Testis (tissue), 3 donors: ENCODE results near the gene MCRS1. TPM values are rescaled to one million over a fixed set of nuclear protein-coding genes. Genes with fewer than 3 reads are reported as not detected.
A peak's percentile ranks its signal among the peaks of the same experiment; 100 is the strongest.

Experiments used
- DNase-seq: peaks from one replicate; pipeline ENCODE4 v3.0.0-alpha.2; 2019
- H3K27ac ChIP-seq, 2 donors: fragments of 200-600 bp; sonication (generic); one replicate each; pipeline ENCODE4 v1.5.1; 2019
- H3K27me3 ChIP-seq: fragments of 200-600 bp; sonication (generic); one replicate; pipeline ENCODE4 v1.5.1; 2019
- H3K36me3 ChIP-seq: fragments of 200-600 bp; sonication (generic); one replicate; pipeline ENCODE4 v1.5.1; 2017; ENCODE audit warnings: low read depth; ENCODE audit errors: missing control alignments
- H3K4me1 ChIP-seq: fragments of 200-600 bp; sonication (generic); one replicate; pipeline ENCODE4 v1.5.1; 2019
- H3K4me3 ChIP-seq, 2 donors: fragments of 200-600 bp; sonication (generic); one replicate each; pipeline ENCODE4 v1.5.1; 2017 to 2019
- H3K9me3 ChIP-seq: fragments of 200-600 bp; sonication (generic); one replicate; pipeline ENCODE4 v1.5.1; 2017
- POLR2A ChIP-seq: fragments of 450-650 bp; IDR thresholded peaks from one replicate; pipeline ENCODE4 v1.6.1; 2017; ENCODE audit warnings: antibody characterized with exemption, mild to moderate bottlenecking, moderate library complexity
- WGBS, 2 donors: methylation state at CpG; one replicate each; pipeline ENCODE4 v1.1.5; 2018; 5-methylcytosine and 5-hydroxymethylcytosine counted together
- intact Hi-C: fragments of 100-400 bp; cut with DNase I; formaldehyde crosslinking; loops from one replicate; pipeline ENCODE4 v1.15.1; 2023; ENCODE audit warnings: low total_unique reads
- polyA plus RNA-seq: library from polyadenylated mRNA; stranded (reverse); fragments of 350-450 nt; fragmentation: Illumina TruSeq; extraction: RNeasy Lipid Tissue Mini Kit (QIAGEN cat#74804); gene quantifications from one replicate; pipeline ENCODE4 v1.2.3, GENCODE V29; 2014; ENCODE audit warnings: low read depth, low replicate concordance; ENCODE audit not compliant: insufficient read depth
- total RNA-seq, 2 donors: library from RNA; depleted of rRNA; stranded (reverse); fragments of >200 nt; gene quantifications; one replicate each; pipeline ENCODE4 v1.2.3, GENCODE V29; 2016
- TF ChIP-seq, protein P1 (sequence below), 3 experiments: fragments of 450-650 bp in 2 of 3; fragments of 200-600 bp in 1 of 3; sonication (generic) in 1 of 3; IDR thresholded peaks; one replicate each; pipeline ENCODE4 v1.5.1; 2016 to 2019; ENCODE audit warnings: antibody characterized with exemption in 3 of 3, mild to moderate bottlenecking in 2 of 3, moderate library complexity in 1 of 3

The MCRS1 gene
- total and polyA plus RNA-seq, 3 donors from 2014 or later: 95.8 to 105 (median 104) TPM

DNA sequence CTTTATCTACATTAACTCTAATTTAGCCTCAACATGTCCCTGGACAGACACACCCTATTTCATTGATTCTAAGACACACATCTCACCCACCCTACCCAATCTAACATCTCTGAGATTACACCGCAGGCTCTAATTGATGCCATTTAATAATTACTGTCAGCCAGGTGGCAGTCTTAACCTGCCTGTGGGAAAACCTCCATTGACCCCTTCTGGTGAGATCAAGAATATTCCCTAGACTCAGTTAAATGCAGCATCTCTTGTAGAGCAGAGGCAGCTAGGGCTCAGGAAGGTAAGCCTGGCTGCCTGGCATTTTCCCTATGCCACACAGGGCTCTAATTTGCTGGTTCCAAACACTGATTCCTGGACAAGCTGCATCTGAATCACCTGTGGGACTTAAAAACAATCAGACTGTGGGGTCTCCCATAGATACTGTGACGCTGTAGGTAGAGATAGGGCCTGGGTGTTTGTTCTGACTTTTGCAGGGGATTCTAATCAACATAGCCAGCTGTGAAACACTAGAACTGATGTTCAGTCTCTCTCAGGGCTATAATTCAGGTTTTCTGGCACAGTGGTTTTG lies 14.3 kb downstream of the MCRS1 start:
- Histone ChIP-seq H3K27ac (no peak overlapping the region), H3K4me1 (peaks cover 4% of the 10 kb centered on the region), H3K27me3 (no peaks in the 10 kb centered on the region), H3K4me3 (no peak overlapping the region), H3K36me3 (no peaks in the 10 kb centered on the region), H3K9me3 (no peaks in the 10 kb centered on the region)
- no peak for TF ChIP-seq POLR2A
- TF ChIP-seq, protein P1, sequence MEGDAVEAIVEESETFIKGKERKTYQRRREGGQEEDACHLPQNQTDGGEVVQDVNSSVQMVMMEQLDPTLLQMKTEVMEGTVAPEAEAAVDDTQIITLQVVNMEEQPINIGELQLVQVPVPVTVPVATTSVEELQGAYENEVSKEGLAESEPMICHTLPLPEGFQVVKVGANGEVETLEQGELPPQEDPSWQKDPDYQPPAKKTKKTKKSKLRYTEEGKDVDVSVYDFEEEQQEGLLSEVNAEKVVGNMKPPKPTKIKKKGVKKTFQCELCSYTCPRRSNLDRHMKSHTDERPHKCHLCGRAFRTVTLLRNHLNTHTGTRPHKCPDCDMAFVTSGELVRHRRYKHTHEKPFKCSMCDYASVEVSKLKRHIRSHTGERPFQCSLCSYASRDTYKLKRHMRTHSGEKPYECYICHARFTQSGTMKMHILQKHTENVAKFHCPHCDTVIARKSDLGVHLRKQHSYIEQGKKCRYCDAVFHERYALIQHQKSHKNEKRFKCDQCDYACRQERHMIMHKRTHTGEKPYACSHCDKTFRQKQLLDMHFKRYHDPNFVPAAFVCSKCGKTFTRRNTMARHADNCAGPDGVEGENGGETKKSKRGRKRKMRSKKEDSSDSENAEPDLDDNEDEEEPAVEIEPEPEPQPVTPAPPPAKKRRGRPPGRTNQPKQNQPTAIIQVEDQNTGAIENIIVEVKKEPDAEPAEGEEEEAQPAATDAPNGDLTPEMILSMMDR (IDR thresholded peaks at IDR 0.05): peak in 2 of 3 experiments; percentile 12 to 18
- intact Hi-C loops: no loop called here
- DNase-seq: no peak
- WGBS, 2 donors: 76 to 91% methylated on average over 2 of the region's 2 CpGs

DNA sequence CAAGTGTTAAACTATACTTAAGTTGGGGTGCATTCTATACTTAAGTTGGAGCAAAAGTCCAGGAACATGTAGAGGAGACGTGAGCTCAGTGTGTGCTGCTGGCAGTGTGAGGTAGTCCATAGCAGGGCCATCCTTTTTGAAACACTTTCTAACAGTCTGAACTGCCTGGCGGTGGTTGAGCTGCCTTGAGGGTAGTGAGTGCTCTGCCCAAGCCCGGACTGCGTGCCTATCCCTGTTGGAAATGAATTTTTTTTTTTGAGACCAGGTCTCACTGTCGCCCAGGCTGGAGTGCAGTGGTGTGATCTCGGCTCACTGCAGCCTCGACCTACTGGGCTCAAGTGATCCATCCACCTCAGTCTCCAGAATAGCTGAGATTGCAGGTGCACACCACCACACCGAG lies 15.0 kb downstream of the MCRS1 start:
- DNase-seq: no peak
- Histone ChIP-seq H3K27me3 (no peaks in the 10 kb centered on the region), H3K4me3 (no peak overlapping the region), H3K4me1 (peaks cover 4% of the 10 kb centered on the region), H3K36me3 (no peaks in the 10 kb centered on the region), H3K27ac (no peak overlapping the region), H3K9me3 (no peaks in the 10 kb centered on the region)
- 84 to 94% methylated on average over 8 of the region's 8 CpGs for WGBS, 2 donors
- intact Hi-C loops: no loop called here
- TF ChIP-seq POLR2A: no peak
- TF ChIP-seq, protein P1 (IDR thresholded peaks at IDR 0.05): no peak

GRCh38 chr12:49552425-49552824 lies 15.5 kb downstream of the MCRS1 start:
- no peak for DNase-seq
- TF ChIP-seq, protein P1 (IDR thresholded peaks at IDR 0.05): no peak
- TF ChIP-seq POLR2A: no peak
- Histone ChIP-seq H3K4me3 (no peak overlapping the region), H3K36me3 (no peaks in the 10 kb centered on the region), H3K9me3 (no peaks in the 10 kb centered on the region), H3K4me1 (peaks cover 4% of the 10 kb centered on the region), H3K27ac (no peak overlapping the region), H3K27me3 (no peaks in the 10 kb centered on the region)
- 69 to 75% methylated on average over 9 of the region's 9 CpGs for WGBS, 2 donors
- intact Hi-C loops: no loop called here

GRCh38 chr12:49552014-49552413 lies 15.9 kb downstream of the MCRS1 start:
- H3K36me3 ChIP-seq: no peaks in the 10 kb centered on the region
- no peaks in the 10 kb centered on the region for H3K9me3 ChIP-seq
- no peak overlapping the region for H3K4me3 ChIP-seq
- intact Hi-C loops: no loop called here
- H3K4me1 ChIP-seq: peaks cover 4% of the 10 kb centered on the region
- H3K27me3 ChIP-seq: no peaks in the 10 kb centered on the region
- 82 to 89% methylated on average over 7 of the region's 7 CpGs for whole genome bisulfite sequencing, 2 donors
- TF ChIP-seq, protein P1 (IDR thresholded peaks at IDR 0.05): no peak
- TF ChIP-seq POLR2A: no peak
- DNase-seq: no peak
- no peak overlapping the region for H3K27ac ChIP-seq

GRCh38 chr12:49550693-49551252 lies 17.2 kb downstream of the MCRS1 start:
- intact Hi-C loops: no loop called here
- no peaks in the 10 kb centered on the region for H3K9me3 ChIP-seq
- no peak overlapping the region for H3K27ac ChIP-seq
- 86 to 88% methylated on average over 6 of the region's 6 CpGs for WGBS, 2 donors
- no peaks in the 10 kb centered on the region for H3K27me3 ChIP-seq
- DNase-seq: no peak
- TF ChIP-seq, protein P1 (IDR thresholded peaks at IDR 0.05): no peak
- no peak for TF ChIP-seq POLR2A
- no peak overlapping the region for H3K4me3 ChIP-seq
- H3K4me1 ChIP-seq: peaks cover 4% of the 10 kb centered on the region
- no peaks in the 10 kb centered on the region for H3K36me3 ChIP-seq
